ES-I3 (cell line): Measurements from ENCODE around the gene ADM5.

Experiments used
- H3K36me3 ChIP-seq: 2 replicates; pipeline ENCODE4 v1.6.1; 2013; ENCODE audit warnings: mild to moderate bottlenecking, low read length, control low read depth, moderate library complexity; ENCODE audit not compliant: insufficient read depth
- H3K4me1 ChIP-seq: 2 replicates; pipeline ENCODE4 v1.6.1; 2013; ENCODE audit warnings: mild to moderate bottlenecking, control low read depth, low read length; ENCODE audit not compliant: insufficient read depth
- H3K9ac ChIP-seq: 2 replicates; pipeline ENCODE4 v1.6.1; 2013; ENCODE audit warnings: low read depth, mild to moderate bottlenecking, low read length, moderate library complexity
- H3K9me3 ChIP-seq: 2 replicates; pipeline ENCODE4 v1.6.1; 2013; ENCODE audit warnings: mild to moderate bottlenecking, low read length, moderate library complexity; ENCODE audit not compliant: control insufficient read depth, insufficient read depth

Gene ADM5, protein sequence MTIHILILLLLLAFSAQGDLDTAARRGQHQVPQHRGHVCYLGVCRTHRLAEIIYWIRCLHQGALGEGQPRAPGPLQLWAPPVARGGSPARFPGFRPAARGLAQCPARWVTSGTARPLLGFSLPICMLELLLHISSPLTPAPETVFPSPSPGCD

DNA sequence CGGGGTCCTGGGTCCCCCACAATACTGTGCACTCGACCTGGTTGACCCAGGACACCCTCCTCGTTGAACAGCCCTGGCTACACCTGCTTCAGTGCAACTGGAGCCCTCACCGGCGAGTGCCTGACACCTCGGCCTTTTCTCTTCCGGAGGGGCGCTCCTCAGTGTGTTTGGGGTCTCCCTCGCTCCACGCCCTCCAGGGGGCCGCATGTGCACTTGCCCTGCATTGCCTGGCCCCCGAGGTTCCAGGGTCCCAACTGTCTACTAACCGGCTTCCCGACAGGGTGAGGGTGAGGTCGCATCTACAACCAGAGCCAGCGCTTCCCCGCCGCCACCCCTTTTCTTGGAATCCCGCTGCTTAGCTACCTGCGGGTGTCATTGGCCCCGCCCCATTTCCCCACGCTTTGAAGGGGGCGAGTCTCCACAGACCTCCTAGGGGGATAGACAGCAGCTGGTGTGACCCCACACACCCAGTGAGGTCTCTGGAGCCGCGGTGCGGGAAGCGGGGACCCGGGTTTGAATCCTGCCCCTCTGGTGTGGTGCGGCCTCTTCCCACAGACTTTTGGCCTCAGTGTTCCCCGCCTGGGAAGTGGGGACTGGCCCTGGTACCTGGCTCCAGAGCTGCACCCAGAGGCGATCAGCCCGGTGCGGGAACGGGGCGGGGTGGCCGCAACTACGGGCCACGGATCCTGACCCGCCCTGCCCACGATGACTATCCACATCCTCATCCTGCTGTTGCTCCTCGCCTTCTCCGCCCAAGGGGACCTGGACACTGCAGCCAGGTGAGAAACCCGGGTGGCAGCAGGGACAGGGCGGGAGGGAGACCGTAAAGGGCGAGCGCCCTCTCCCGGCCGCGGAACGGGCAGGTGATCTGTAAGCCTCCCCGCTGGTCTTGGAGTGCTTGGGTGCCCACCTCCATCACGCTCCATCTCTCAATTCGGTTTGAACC, at the start of gene ADM5:
Gene ADM5, plus strand, starts transcription at position 462 of the 946 bp plus-strand sequence. Its CDS starts 244 bp downstream, at position 706.
- Histone ChIP-seq H3K4me1 (peaks cover 15% of the 10 kb centered on the region; the same call in 1 of the 2 replicates), H3K9me3 (no peaks in the 10 kb centered on the region), H3K9ac (peak within 1 kb of the TSS; percentile 75), H3K36me3 (peaks cover 8% of the 10 kb centered on the region; the same call in 1 of the 2 replicates)

DNA sequence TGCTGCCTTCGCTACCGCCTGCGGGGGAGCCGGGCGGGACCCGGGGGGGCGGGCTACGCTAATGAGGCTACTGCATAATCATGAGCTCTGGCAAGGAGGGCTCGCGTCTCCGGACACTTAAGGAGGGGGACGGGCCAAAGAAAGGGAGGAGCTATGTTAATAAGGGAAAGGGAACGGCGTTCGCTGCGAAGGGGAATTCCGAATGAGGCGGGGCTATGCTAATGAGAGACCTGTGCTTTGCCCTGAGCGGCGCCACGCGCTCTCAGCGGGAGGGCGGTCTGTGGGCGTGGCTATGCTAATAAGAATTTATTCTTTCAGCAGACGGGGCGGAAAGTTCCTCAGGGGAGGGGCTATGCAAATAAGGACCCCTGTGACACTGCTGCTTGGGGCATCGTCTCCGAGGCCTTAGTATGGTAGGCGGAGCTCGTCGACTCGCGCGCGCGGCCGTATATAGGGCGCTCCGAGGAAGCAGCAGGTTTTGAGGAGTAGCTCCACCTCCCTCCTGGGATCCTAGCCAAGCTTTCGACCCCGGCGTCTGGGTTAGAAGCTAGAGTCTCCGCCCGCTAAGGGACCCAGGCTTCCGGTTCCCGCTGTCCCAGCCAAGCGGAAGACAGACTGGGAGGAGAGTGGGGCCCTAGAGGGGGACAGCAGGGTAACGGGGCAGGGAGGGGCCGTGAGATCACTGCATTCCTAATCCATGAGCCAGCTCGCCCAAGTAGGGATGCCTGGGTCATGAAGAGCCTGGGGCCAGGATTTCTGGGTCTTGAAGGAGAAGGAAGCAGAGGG, 49.1 kb upstream of the ADM5 start, which contains the start of gene RRAS:
Gene RRAS, minus strand, starts transcription at position 31 of the 786 bp plus-strand sequence. CDS start 45 bp downstream, outside the sequence.
- H3K36me3 ChIP-seq, result no peaks in the 10 kb centered on the region
- peak within 1 kb of the TSS; percentile 91 for H3K9ac ChIP-seq
- H3K4me1 ChIP-seq, result peaks cover 12% of the 10 kb centered on the region
- no peaks in the 10 kb centered on the region for H3K9me3 ChIP-seq

DNA sequence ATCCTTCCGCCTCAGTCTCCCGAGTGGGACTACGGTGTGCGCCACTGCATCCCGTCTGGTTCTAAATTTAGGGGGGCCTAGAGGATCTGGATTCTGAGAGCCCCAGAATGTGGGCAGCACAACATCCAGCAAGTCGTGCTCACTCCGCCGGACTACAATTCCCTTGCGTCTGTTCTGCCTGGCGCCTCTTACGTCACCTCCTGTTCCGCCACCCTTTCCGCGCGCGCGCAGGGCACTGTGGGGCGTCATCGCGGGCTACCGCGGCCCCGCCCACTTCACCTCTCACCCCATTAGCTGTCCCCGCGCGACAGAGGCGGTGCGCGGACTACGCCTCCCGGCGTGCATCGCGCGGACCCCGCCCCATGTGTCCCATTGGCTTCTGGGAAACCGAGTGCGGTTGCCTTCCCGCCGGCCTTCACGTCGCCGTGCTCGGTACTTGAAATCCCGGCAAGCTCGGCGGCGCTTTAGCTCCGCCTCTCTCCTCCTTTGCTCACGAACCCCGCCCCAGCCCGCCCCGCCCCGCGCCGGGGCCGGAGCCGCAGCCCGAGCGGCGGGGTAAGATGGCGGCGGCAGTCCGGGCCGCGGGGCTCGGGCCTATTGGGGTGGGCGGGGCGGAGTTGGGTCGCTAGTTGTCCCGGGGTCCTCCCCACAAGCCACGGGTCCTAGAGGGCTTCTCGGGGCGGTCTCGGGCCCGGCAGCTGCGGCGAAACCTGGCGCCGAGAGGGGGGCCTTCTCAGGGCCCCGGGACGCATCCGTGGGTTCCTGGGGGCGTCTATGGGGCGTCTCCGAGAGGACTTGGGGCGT, 47.5 kb upstream of the ADM5 start, which contains the start of gene SCAF1:
Gene SCAF1, plus strand, starts transcription at position 522 of the 804 bp plus-strand sequence. CDS start 2,818 bp downstream, outside the sequence.
- no peaks in the 10 kb centered on the region for H3K36me3 ChIP-seq
- H3K4me1 ChIP-seq, result peaks cover 9% of the 10 kb centered on the region
- H3K9me3 ChIP-seq, result no peaks in the 10 kb centered on the region
- H3K9ac ChIP-seq, result peak within 1 kb of the TSS; percentile 91

DNA sequence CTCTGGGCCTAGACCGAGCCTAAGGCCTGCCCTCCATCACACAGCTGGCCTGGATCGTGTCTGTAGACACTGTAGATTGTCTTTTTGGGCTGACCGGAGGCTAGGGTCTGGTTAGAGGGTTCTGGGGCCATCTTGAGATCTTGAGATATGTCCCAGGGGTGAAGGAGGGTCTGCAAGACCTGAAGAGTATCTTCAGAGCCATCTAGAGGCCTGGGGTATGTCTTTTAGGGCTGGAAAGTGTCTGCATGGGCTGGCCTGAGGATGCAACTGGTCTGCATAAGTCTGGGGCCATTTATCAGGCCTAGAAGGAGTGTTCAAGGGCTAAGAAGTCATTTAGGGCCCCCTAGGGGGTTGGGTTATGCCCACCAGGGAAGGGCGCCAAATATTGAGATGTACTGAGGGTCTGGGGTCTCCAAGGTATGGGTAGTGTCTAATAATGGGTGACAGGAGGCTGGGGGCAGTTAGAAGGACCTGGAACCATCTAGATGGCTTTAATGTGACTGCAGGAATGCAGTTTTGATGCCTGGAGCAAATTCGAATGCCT, 46.8 kb upstream of the ADM5 start:
- Histone ChIP-seq H3K9ac (peak overlapping the region; percentile 84), H3K4me1 (peaks cover 9% of the 10 kb centered on the region), H3K9me3 (no peaks in the 10 kb centered on the region), H3K36me3 (no peaks in the 10 kb centered on the region)

DNA sequence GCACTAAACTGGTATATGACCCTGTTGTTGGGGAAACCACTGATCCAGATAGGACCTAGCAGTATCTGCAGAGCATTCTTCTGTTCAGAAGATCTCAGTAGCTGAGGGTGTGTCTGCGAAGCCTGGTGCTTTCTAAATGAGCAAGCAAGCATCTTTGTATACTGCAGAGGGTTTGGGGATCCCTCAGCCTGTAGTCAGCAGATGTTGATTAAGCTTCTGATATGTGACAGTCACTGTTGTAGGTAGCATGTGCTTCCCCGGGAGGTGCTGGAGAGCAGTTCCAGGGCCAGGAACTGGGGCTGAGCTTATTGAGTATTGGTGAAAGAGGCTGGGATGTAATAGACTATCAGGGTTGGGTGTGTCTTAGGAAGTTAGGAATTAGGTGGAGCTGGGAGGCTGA, 45.9 kb upstream of the ADM5 start:
- Histone ChIP-seq H3K9ac (0 out of 2 replicates have a peak overlapping the region, but pooled peaks have one; percentile 84), H3K36me3 (no peaks in the 10 kb centered on the region), H3K4me1 (peaks cover 9% of the 10 kb centered on the region), H3K9me3 (no peaks in the 10 kb centered on the region)

DNA sequence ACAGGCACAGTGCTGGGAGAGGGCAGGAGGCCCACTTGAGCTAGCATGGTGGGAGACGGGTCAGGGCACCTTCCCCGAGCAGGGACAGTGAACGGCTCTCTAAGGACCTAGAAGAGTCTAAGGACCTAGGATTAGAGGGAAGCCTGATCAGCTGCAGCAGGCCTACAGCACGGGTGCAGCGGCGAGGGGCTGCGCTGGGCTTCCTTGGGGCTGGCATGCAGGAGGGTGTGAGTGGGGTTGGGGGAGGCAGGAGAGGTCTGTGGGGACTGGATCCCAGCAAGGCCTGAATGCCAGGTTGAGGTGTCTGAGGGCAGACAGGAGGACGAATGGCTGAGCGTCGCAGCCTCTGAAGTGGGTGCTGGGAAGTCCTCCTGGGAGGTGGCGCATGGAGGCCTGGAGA, 43.8 kb upstream of the ADM5 start:
- no peak overlapping the region for H3K9ac ChIP-seq
- H3K36me3 ChIP-seq, result peaks cover 6% of the 10 kb centered on the region
- no peaks in the 10 kb centered on the region for H3K9me3 ChIP-seq
- peaks cover 9% of the 10 kb centered on the region for H3K4me1 ChIP-seq

DNA sequence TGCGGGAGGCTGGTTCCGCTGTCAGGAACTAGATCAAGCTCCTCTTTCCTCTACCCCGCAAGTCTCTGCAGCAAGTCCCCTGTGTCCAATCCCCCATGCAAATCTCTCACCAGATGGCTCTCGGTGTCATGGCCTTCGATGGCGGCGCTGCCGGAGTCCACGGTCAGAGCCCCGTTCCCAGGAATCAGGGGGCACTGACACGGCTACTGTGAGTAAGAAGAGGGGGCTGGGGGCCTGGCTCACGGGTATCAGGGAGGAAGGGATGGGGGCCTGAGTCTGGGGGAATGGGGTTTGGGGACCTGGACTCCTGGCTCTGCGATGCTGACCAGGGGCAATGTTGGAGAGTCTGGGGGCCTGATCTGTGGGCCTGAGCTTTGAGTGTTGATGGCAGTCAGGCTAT, 43.4 kb upstream of the ADM5 start:
- H3K4me1 ChIP-seq, result peaks cover 9% of the 10 kb centered on the region
- no peaks in the 10 kb centered on the region for H3K9me3 ChIP-seq
- no peak overlapping the region for H3K9ac ChIP-seq
- peaks cover 6% of the 10 kb centered on the region for H3K36me3 ChIP-seq

DNA sequence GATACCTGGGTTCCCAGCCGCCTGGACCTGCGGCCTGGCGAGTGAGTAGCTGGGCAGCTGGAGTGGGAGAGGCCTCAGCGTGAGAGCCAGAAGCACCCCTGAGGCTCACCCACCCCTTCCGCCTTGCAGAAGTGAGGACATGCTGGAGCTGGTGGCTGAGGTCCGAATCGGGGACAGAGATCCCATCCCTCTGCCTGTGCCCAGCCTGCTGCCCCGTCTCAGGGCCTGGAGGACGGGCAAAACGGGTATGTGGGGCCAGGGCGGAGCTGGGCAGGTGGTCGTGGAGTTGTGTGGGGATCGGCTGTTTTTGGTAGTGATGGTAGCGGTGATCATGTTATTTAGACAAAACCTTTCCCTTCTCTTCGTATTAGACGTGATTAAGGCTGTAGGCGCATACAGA, 42.8 kb upstream of the ADM5 start:
- H3K36me3 ChIP-seq, result peaks cover 6% of the 10 kb centered on the region
- H3K9ac ChIP-seq, result no peak overlapping the region
- no peaks in the 10 kb centered on the region for H3K9me3 ChIP-seq

DNA sequence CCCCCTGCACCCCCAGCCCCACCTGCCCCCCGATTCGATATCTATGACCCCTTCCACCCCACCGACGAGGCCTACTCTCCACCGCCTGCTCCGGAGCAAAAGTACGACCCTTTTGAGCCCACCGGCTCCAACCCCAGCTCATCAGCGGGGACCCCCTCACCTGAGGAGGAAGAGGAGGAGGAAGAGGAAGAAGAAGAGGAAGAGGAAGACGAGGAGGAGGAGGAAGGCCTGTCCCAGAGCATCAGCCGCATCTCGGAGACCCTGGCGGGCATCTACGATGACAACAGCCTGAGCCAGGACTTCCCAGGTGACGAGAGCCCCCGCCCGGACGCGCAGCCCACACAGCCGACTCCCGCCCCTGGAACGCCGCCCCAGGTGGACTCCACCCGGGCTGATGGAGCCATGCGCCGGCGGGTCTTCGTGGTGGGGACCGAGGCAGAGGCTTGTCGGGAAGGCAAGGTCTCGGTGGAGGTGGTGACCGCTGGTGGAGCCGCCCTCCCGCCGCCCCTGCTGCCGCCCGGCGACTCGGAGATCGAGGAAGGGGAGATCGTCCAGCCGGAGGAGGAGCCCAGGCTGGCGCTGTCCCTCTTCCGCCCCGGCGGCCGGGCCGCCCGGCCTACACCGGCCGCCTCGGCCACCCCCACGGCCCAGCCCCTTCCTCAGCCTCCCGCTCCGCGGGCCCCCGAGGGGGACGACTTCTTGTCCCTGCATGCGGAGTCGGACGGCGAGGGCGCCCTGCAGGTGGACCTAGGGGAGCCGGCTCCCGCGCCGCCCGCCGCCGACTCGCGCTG, 38.2 kb upstream of the ADM5 start:
- Histone ChIP-seq H3K9ac (no peak overlapping the region), H3K9me3 (no peaks in the 10 kb centered on the region), H3K36me3 (peaks cover 6% of the 10 kb centered on the region), H3K4me1 (no peaks in the 10 kb centered on the region)

More for the DNA sequence above, 42.8 kb upstream of the ADM5 start:
- H3K4me1 ChIP-seq, result peaks cover 9% of the 10 kb centered on the region

DNA sequence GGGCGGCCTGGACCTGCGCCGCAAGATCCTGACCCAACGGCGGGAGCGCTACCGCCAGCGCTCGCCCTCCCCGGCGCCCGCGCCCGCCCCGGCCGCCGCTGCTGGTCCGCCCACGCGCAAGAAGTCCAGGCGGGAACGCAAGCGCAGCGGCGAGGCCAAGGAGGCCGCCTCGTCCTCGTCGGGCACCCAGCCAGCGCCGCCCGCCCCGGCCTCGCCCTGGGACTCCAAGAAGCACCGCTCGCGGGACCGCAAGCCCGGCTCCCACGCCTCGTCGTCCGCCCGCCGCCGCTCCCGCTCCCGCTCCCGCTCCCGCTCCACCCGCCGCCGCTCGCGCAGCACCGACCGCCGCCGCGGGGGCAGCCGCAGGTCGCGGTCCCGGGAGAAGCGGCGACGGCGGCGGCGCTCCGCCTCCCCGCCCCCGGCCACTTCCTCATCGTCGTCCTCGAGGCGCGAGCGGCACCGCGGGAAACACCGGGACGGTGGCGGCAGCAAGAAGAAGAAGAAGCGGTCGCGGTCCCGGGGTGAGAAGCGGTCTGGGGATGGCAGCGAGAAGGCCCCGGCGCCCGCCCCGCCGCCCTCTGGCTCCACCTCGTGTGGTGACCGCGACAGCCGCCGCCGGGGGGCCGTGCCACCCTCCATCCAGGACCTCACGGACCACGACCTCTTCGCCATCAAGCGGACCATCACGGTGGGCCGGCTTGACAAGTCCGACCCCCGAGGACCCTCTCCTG, 37.4 kb upstream of the ADM5 start:
- H3K36me3 ChIP-seq, result peaks cover 6% of the 10 kb centered on the region
- no peak overlapping the region for H3K9ac ChIP-seq
- H3K4me1 ChIP-seq, result no peaks in the 10 kb centered on the region
- no peaks in the 10 kb centered on the region for H3K9me3 ChIP-seq

DNA sequence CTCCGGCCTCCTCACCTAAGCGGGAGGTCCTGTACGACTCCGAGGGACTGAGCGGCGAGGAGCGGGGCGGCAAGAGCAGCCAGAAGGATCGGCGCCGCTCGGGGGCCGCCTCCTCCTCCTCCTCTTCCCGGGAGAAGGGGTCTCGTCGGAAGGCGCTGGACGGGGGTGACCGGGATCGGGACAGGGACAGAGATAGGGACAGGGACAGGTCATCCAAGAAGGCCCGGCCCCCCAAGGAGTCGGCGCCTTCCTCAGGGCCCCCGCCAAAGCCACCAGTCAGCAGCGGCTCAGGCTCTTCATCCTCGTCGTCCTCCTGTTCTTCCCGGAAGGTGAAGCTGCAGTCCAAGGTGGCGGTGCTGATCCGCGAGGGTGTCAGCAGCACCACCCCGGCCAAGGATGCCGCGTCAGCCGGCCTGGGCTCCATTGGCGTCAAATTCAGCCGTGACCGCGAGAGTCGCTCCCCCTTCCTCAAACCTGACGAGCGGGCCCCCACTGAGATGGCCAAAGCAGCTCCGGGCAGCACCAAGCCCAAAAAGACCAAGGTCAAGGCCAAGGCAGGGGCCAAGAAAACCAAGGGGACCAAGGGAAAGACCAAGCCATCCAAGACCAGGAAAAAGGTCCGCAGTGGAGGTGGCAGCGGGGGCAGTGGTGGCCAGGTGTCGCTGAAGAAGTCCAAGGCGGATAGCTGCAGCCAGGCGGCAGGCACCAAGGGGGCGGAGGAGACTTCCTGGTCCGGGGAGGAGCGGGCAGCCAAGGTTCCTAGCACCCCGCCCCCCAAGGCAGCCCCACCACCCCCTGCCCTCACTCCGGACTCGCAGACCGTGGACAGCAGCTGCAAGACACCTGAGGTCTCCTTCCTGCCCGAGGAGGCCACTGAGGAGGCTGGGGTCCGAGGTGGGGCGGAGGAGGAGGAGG, 36.6 kb upstream of the ADM5 start:
- no peaks in the 10 kb centered on the region for H3K4me1 ChIP-seq
- no peaks in the 10 kb centered on the region for H3K9me3 ChIP-seq
- no peak overlapping the region for H3K9ac ChIP-seq
- peaks cover 6% of the 10 kb centered on the region for H3K36me3 ChIP-seq

DNA sequence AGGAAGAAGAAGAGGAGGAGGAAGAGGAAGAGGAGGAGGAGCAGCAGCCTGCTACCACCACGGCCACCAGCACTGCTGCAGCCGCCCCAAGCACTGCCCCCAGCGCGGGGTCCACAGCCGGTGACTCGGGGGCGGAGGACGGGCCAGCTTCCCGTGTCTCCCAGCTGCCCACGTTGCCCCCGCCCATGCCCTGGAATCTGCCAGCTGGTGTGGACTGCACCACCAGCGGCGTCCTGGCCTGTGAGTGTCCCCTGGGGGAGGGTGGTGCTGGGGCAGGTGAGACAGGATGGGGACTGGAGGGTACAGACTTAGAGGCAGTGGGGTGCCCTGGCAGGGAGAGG, 36.0 kb upstream of the ADM5 start:
- Histone ChIP-seq H3K9ac (no peak overlapping the region), H3K9me3 (no peaks in the 10 kb centered on the region), H3K4me1 (no peaks in the 10 kb centered on the region), H3K36me3 (peaks cover 9% of the 10 kb centered on the region)
